Suppressor macrophage treated with lipopolysaccharide for 4 hours (primary cell): ENCODE measurements around the gene SLC30A7.
"Not testable (repeated sequence)": the region's sequence is repeated elsewhere in the genome, so short reads cannot be mapped to it uniquely, and the experiment has no call there.

Source experiments
- DNase-seq: peaks from one replicate; pipeline ENCODE4 v3.0.0-alpha.2; 2020

Gene SLC30A7

GRCh38 chr1:100892554-100892953 is 3.3 kb upstream of the SLC30A7 start:
- DNase-seq, result no peak

GRCh38 chr1:100893718-100894117 is 2.2 kb upstream of the SLC30A7 start:
- DNase-seq, result no peak

GRCh38 chr1:100894603-100895539 is 1.0 kb upstream of the SLC30A7 start, which contains the start of gene EXTL2:
Gene EXTL2 (minus strand): TSS chr1:100894842. CDS start chr1:100888757, 6,085 bp downstream.
- peak; percentile 62 for DNase-seq

- DNase-seq, result peak; percentile 64
These were observed 642 bp downstream of the SLC30A7 start for GRCh38 chr1:100896481-100896982.

- no peak for DNase-seq
These were observed 6.5 kb downstream of the SLC30A7 start for GRCh38 chr1:100902365-100902764.

GRCh38 chr1:100903777-100904176 is 7.9 kb downstream of the SLC30A7 start:
- DNase-seq, result no peak

GRCh38 chr1:100904528-100904927 is 8.6 kb downstream of the SLC30A7 start:
- no peak for DNase-seq

GRCh38 chr1:100905181-100905580 is 9.3 kb downstream of the SLC30A7 start:
- DNase-seq, result no peak

GRCh38 chr1:100907887-100908286 is 12.0 kb downstream of the SLC30A7 start:
- no peak for DNase-seq

- no peak for DNase-seq
These were observed 13.1 kb downstream of the SLC30A7 start for GRCh38 chr1:100909018-100909417.

- no peak for DNase-seq
These were observed 16.1 kb downstream of the SLC30A7 start for GRCh38 chr1:100912019-100912418.

- peak; percentile 75 for DNase-seq
These were observed 25.3 kb downstream of the SLC30A7 start for GRCh38 chr1:100921110-100921706.

- DNase-seq, result peak; percentile 37
These were observed 28.3 kb downstream of the SLC30A7 start for GRCh38 chr1:100924212-100924611.

- no peak for DNase-seq
These were observed 29.1 kb downstream of the SLC30A7 start for GRCh38 chr1:100924991-100925390.

GRCh38 chr1:100926240-100926639 is 30.4 kb downstream of the SLC30A7 start:
- DNase-seq, result no peak

- no peak for DNase-seq
These were observed 31.4 kb downstream of the SLC30A7 start for GRCh38 chr1:100927276-100927675.

GRCh38 chr1:100928128-100928527 is 32.2 kb downstream of the SLC30A7 start:
- no peak for DNase-seq

GRCh38 chr1:100930494-100930893 is 34.6 kb downstream of the SLC30A7 start:
- no peak for DNase-seq

GRCh38 chr1:100931716-100932115 is 35.8 kb downstream of the SLC30A7 start:
- DNase-seq, result no peak

GRCh38 chr1:100933555-100933954 is 37.7 kb downstream of the SLC30A7 start:
- DNase-seq, result not testable (repeated sequence)

- peak; percentile 2 for DNase-seq
These were observed 40.5 kb downstream of the SLC30A7 start for GRCh38 chr1:100936194-100936967.

- DNase-seq, result no peak
These were observed 45.2 kb downstream of the SLC30A7 start for GRCh38 chr1:100941098-100941527.
